Dedifferentiated amniotic fluid mesenchymal stem cell (primary cell): ENCODE measurements around the gene GLT6D1.

ENCODE experiments used
- DNase-seq: peaks from one replicate; pipeline ENCODE4 v3.0.0-alpha.2; 2016; ENCODE audit errors: extremely low spot score

The GLT6D1 gene

GRCh38 chr9:135622415-135623020, 16.8 kb downstream of the GLT6D1 start:
- DNase-seq: no peak

- DNase-seq: no peak
Observed at GRCh38 chr9:135620558-135620957, 18.8 kb downstream of the GLT6D1 start.

- no peak for DNase-seq
Observed at GRCh38 chr9:135619599-135619886, 19.8 kb downstream of the GLT6D1 start.

- no peak for DNase-seq
Observed at GRCh38 chr9:135618866-135619598, 20.3 kb downstream of the GLT6D1 start.

- no peak for DNase-seq
Observed at GRCh38 chr9:135617991-135618411, 21.3 kb downstream of the GLT6D1 start.

GRCh38 chr9:135617538-135617900, 21.8 kb downstream of the GLT6D1 start:
- DNase-seq: no peak

GRCh38 chr9:135616619-135617537, 22.5 kb downstream of the GLT6D1 start:
- DNase-seq: no peak

- DNase-seq: no peak
Observed at GRCh38 chr9:135615666-135616618, 23.4 kb downstream of the GLT6D1 start.

- DNase-seq: no peak
Observed at GRCh38 chr9:135614821-135615665, 24.3 kb downstream of the GLT6D1 start.

GRCh38 chr9:135613946-135614805, 25.2 kb downstream of the GLT6D1 start:
- DNase-seq: no peak

- no peak for DNase-seq
Observed at GRCh38 chr9:135612981-135613910, 26.1 kb downstream of the GLT6D1 start.

GRCh38 chr9:135612437-135612836, 26.9 kb downstream of the GLT6D1 start:
- DNase-seq: no peak

- no peak for DNase-seq
Observed at GRCh38 chr9:135611875-135612209, 27.5 kb downstream of the GLT6D1 start.

GRCh38 chr9:135611142-135611874, 28.0 kb downstream of the GLT6D1 start:
- DNase-seq: no peak

GRCh38 chr9:135610290-135611141, 28.8 kb downstream of the GLT6D1 start:
- DNase-seq: no peak

GRCh38 chr9:135609366-135609955, 29.9 kb downstream of the GLT6D1 start:
- no peak for DNase-seq

- DNase-seq: no peak
Observed at GRCh38 chr9:135608999-135609317, 30.4 kb downstream of the GLT6D1 start.
